Neural progenitor cell (in vitro differentiated cells): ENCODE measurements around the gene PTK6.

ENCODE experiments used
- EZH2 ChIP-seq: fragments of 200-600 bp; sonication (generic); IDR thresholded peaks from 2 replicates; pipeline ENCODE4 v1.6.1; 2017; ENCODE audit warnings: antibody characterized with exemption, mild to moderate bottlenecking, moderate library complexity
- EZH2phosphoT487 ChIP-seq: fragments of 200-600 bp; sonication (generic); IDR thresholded peaks from 2 replicates; pipeline ENCODE4 v1.6.1; 2017; ENCODE audit warnings: antibody characterized with exemption
- TF ChIP-seq, protein P1 (sequence below): fragments of 200-600 bp; sonication (generic); IDR thresholded peaks from 2 replicates; pipeline ENCODE4 v1.5.1; 2017; ENCODE audit warnings: antibody characterized with exemption, mild to moderate bottlenecking

DNA sequence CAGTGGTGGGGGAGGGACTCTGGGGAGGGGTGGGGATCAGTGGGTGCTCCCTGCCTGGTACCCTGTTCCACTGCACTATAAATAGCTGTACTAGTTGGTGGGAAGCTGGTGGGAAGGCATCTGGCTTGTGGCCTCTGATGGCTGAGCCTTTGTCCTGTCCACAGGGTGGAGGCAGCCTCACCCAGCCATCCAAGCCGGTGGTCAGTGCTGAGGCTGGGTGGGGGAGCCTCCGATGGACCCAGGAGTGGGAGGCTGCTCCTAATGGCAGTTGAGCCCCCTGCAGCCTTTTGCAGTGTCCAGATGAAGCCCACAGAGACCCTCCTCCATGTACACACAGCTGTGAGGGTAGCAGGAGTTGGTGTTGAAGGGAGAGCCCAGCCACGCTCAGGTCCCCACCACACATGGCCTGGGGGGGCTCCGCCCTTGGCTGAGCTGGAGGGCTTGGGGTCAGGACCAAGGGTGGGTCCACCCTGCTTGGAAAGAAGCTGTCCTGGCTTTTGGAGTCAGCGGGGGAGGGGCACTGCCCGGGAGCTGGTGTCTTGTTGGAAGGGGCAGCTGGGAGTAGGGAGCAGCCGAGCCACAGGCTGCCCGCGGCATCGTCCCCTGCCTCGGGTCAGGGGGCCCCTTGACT lies 14.1 kb downstream of the PTK6 start:
- TF ChIP-seq, protein P1, sequence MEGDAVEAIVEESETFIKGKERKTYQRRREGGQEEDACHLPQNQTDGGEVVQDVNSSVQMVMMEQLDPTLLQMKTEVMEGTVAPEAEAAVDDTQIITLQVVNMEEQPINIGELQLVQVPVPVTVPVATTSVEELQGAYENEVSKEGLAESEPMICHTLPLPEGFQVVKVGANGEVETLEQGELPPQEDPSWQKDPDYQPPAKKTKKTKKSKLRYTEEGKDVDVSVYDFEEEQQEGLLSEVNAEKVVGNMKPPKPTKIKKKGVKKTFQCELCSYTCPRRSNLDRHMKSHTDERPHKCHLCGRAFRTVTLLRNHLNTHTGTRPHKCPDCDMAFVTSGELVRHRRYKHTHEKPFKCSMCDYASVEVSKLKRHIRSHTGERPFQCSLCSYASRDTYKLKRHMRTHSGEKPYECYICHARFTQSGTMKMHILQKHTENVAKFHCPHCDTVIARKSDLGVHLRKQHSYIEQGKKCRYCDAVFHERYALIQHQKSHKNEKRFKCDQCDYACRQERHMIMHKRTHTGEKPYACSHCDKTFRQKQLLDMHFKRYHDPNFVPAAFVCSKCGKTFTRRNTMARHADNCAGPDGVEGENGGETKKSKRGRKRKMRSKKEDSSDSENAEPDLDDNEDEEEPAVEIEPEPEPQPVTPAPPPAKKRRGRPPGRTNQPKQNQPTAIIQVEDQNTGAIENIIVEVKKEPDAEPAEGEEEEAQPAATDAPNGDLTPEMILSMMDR, result no peak
- TF ChIP-seq EZH2phosphoT487 (no peak), EZH2 (no peak)
